ENCODE measurements around the gene MDM2. TPM values are rescaled to one million over a fixed set of nuclear protein-coding genes. Genes with fewer than 3 reads are reported as not detected.

The MDM2 gene
- total and polyA plus RNA-seq, 8 donors: 30.7 to 132 (median 56.8) TPM

- no peaks in the 10 kb centered on the region for H3K9me3 ChIP-seq
- no peaks in the 10 kb centered on the region for H3K4me1 ChIP-seq
- WGBS, 2 donors: 60 to 68% methylated on average over 2 of the region's 2 CpGs
- FAIRE-seq: no peak
- H3K27ac ChIP-seq: no peak overlapping the region
- no peak for ATAC-seq
- TF ChIP-seq CTCF (IDR thresholded peaks at IDR 0.05): no peak
- intact Hi-C loops (cut with DNase I): no loop called here
- no peak for DNase-seq
- peaks cover 0 to 55% (median 22%) of the 10 kb centered on the region in 3 donors for H3K36me3 ChIP-seq
- H3K27me3 ChIP-seq: no peaks in the 10 kb centered on the region
- no peak overlapping the region for H3K4me3 ChIP-seq
These were observed 35.0 kb downstream of the MDM2 start for GRCh38 chr12:68842784-68843567.

GRCh38 chr12:68844318-68844745, 36.4 kb downstream of the MDM2 start:
- no peak for FAIRE-seq
- no peak for TF ChIP-seq CTCF (IDR thresholded peaks at IDR 0.05)
- H3K9me3 ChIP-seq: no peaks in the 10 kb centered on the region
- intact Hi-C loops (cut with DNase I): no loop called here
- H3K4me3 ChIP-seq: no peak overlapping the region
- H3K4me1 ChIP-seq: no peaks in the 10 kb centered on the region
- WGBS, 2 donors: 93 to 94% methylated on average over 4 of the region's 4 CpGs
- no peaks in the 10 kb centered on the region for H3K27me3 ChIP-seq
- no peak for DNase-seq
- ATAC-seq: no peak
- peaks cover 0 to 43% (median 13%) of the 10 kb centered on the region in 3 donors for H3K36me3 ChIP-seq
- no peak overlapping the region for H3K27ac ChIP-seq

GRCh38 chr12:68844788-68845695, 37.1 kb downstream of the MDM2 start:
- no peaks in the 10 kb centered on the region for H3K4me1 ChIP-seq
- DNase-seq (no peak), FAIRE-seq (no peak), ATAC-seq (no peak)
- no peak overlapping the region for H3K4me3 ChIP-seq
- no peaks in the 10 kb centered on the region for H3K27me3 ChIP-seq
- no peak overlapping the region for H3K27ac ChIP-seq
- no peak for TF ChIP-seq CTCF (IDR thresholded peaks at IDR 0.05)
- H3K9me3 ChIP-seq: no peaks in the 10 kb centered on the region
- H3K36me3 ChIP-seq: peaks cover 0 to 36% (median 6%) of the 10 kb centered on the region in 3 donors
- intact Hi-C loops (cut with DNase I): no loop called here
- 93 to 95% methylated on average over 14 of the region's 14 CpGs for WGBS, 2 donors

GRCh38 chr12:68846811-68847210, 38.8 kb downstream of the MDM2 start:
- H3K36me3 ChIP-seq: peaks cover 0 to 18% (median 0%) of the 10 kb centered on the region in 3 donors
- H3K27me3 ChIP-seq: no peaks in the 10 kb centered on the region
- intact Hi-C loops (cut with DNase I): no loop called here
- no peaks in the 10 kb centered on the region for H3K4me1 ChIP-seq
- FAIRE-seq (no peak), ATAC-seq (no peak), DNase-seq (no peak)
- 69% methylated on average over 3 of the region's 3 CpGs for WGBS, 2 donors
- no peaks in the 10 kb centered on the region for H3K9me3 ChIP-seq
- H3K27ac ChIP-seq: no peak overlapping the region
- no peak overlapping the region for H3K4me3 ChIP-seq
- TF ChIP-seq CTCF (IDR thresholded peaks at IDR 0.05): no peak

Measured in pancreas (tissue), 10 donors.